Measurements from ENCODE around the gene VEZF1.

DNA sequence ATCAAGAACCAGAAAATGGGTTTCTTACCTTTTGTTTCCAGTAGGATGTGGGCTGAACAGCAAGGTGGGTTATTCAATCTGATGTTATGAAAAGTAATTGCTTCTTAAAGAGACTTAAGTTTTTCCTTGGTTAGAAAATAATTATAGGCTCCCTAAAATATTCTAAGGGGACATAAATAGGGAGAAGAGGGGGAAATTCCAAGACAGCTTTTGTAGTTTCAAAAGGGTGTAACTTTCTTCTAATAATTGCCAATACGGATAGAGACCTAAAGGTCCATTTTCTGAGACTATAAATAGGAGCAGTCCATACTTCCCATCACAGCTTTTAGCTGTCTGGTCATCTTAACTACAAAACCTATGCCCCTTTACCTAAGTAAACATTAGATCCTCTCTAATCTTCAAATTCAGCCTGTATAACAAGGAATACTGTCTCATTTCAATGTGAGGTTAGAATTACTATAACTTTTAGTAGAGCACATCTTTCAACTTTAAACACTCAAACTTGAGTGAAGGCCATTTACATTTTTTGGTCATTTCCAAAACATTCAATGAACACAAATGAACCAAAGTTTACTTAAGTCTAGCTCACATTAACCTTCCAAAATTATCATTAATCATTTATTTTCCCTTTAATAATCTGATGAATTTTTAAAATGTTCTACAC is 13.5 kb upstream of the VEZF1 start:
- TF ChIP-seq ZNF274 (IDR thresholded peaks at IDR 0.05; ENCODE audit: borderline replicate concordance, extremely low read depth, low read length) (no peak), TAF7 (optimal IDR thresholded peaks at IDR 0.05; ENCODE audit: borderline replicate concordance, low read depth, low read length) (no peak), EZH2 (IDR thresholded peaks at IDR 0.05; ENCODE audit: low read depth, low read length, severe bottlenecking) (no peak), RAD21 (IDR thresholded peaks at IDR 0.05 in 1 of 2, conservative IDR thresholded peaks at IDR 0.05 in 1 of 2; ENCODE audit: low read depth in 2 of 2, low read length in 2 of 2) (no peak)
- TF ChIP-seq, protein P1, sequence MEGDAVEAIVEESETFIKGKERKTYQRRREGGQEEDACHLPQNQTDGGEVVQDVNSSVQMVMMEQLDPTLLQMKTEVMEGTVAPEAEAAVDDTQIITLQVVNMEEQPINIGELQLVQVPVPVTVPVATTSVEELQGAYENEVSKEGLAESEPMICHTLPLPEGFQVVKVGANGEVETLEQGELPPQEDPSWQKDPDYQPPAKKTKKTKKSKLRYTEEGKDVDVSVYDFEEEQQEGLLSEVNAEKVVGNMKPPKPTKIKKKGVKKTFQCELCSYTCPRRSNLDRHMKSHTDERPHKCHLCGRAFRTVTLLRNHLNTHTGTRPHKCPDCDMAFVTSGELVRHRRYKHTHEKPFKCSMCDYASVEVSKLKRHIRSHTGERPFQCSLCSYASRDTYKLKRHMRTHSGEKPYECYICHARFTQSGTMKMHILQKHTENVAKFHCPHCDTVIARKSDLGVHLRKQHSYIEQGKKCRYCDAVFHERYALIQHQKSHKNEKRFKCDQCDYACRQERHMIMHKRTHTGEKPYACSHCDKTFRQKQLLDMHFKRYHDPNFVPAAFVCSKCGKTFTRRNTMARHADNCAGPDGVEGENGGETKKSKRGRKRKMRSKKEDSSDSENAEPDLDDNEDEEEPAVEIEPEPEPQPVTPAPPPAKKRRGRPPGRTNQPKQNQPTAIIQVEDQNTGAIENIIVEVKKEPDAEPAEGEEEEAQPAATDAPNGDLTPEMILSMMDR (IDR thresholded peaks at IDR 0.05; ENCODE audit: control extremely low read depth in 1 of 3, insufficient read depth in 1 of 3, low read depth in 1 of 3, low read length in 3 of 3): no peak

Data from H1 (cell line).